HEK293 (cell line): ENCODE results near the gene IL6R.
A peak's percentile ranks its signal among the peaks of the same experiment; 100 is the strongest.

ENCODE experiments used
- CTCF ChIA-PET: fragments of 350-600 bp; formaldehyde crosslinking; extraction: SDS; loops from one replicate; lab custom pipeline; 2021; ENCODE audit warnings: antibody characterized with exemption; lab: Yijun Ruan, JAX
- POLR2A ChIA-PET: fragments of 300-600 bp; formaldehyde crosslinking; extraction: SDS; loops from one replicate; lab custom pipeline; 2020; ENCODE audit warnings: antibody characterized with exemption, inconsistent platforms; lab: Yijun Ruan, JAX
- H3K27ac ChIP-seq: fragments of 200-500 bp; sonication (Bioruptor generic); 2 replicates; pipeline ENCODE4 v1.5.1; 2014; ENCODE audit warnings: low read depth, low read length, control low read depth, inconsistent platforms; ENCODE audit errors: extremely low read depth
- H3K36me3 ChIP-seq, 2 experiments: fragments of 200-500 bp in 1 of 2; sonication (Bioruptor generic) in 1 of 2; 1 replicate in 1 of 2; 2 replicates in 1 of 2; pipeline ENCODE4 v1.5.1; 2014 to 2017; ENCODE audit warnings: inconsistent platforms in 2 of 2, low read length in 2 of 2; ENCODE audit not compliant: control insufficient read depth in 2 of 2, insufficient read depth in 1 of 2
- H3K4me1 ChIP-seq: fragments of 200-500 bp; sonication (Bioruptor generic); 2 replicates; pipeline ENCODE4 v1.5.1; 2014; ENCODE audit warnings: mild to moderate bottlenecking, low read length, inconsistent platforms; ENCODE audit not compliant: control insufficient read depth, insufficient read depth
- H3K4me3 ChIP-seq: 2 replicates; pipeline ENCODE4 v1.5.1; 2011; ENCODE audit warnings: low read depth, mild to moderate bottlenecking, control low read depth, low read length, moderate library complexity
- H3K9me3 ChIP-seq: fragments of 200-500 bp; sonication (Bioruptor generic); 2 replicates; pipeline ENCODE4 v1.5.1; 2014; ENCODE audit warnings: low read depth, low read length, inconsistent platforms; ENCODE audit not compliant: control insufficient read depth, insufficient read depth
- GFI1B ChIP-seq: fragments of 450-650 bp; formaldehyde crosslinking; IDR thresholded peaks from 2 replicates; pipeline ENCODE4 v1.5.1; 2016; ENCODE audit warnings: missing biosample characterization, missing genetic modification characterization
- HOXC10 ChIP-seq: sonication (generic); formaldehyde crosslinking; IDR thresholded peaks from 2 replicates; pipeline ENCODE4 v1.8.1; 2023; ENCODE audit warnings: mild to moderate bottlenecking, missing genetic modification reagents
- IKZF3 ChIP-seq: fragments of 450-650 bp; IDR thresholded peaks from 2 replicates; pipeline ENCODE4 v1.5.0; 2018; ENCODE audit warnings: missing biosample characterization, mild to moderate bottlenecking, missing genetic modification characterization, moderate library complexity
- KLF16 ChIP-seq: fragments of 450-650 bp; formaldehyde crosslinking; IDR thresholded peaks from 2 replicates; pipeline ENCODE4 v1.5.1; 2017; ENCODE audit warnings: missing biosample characterization, missing genetic modification characterization
- KLF8 ChIP-seq: fragments of 450-650 bp; formaldehyde crosslinking; IDR thresholded peaks from 2 replicates; pipeline ENCODE4 v1.5.1; 2016; ENCODE audit warnings: missing biosample characterization, missing genetic modification characterization
- SCRT2 ChIP-seq: fragments of 450-650 bp; formaldehyde crosslinking; IDR thresholded peaks from 2 replicates; pipeline ENCODE4 v1.5.1; 2016; ENCODE audit warnings: missing biosample characterization, missing genetic modification characterization
- TCF7L2 ChIP-seq: IDR thresholded peaks from 2 replicates; pipeline ENCODE4 v1.6.1; 2011; ENCODE audit warnings: low read depth, mild to moderate bottlenecking, inconsistent platforms, low read length, moderate library complexity, borderline replicate concordance
- ZBTB17 ChIP-seq: fragments of 450-650 bp; formaldehyde crosslinking; IDR thresholded peaks from 2 replicates; pipeline ENCODE4 v1.5.1; 2016; ENCODE audit warnings: missing biosample characterization, missing genetic modification characterization
- ZBTB8A ChIP-seq: fragments of 450-650 bp; formaldehyde crosslinking; IDR thresholded peaks from 2 replicates; pipeline ENCODE4 v1.5.1; 2016; ENCODE audit warnings: missing biosample characterization, missing genetic modification characterization
- ZFP3 ChIP-seq: fragments of 450-650 bp; formaldehyde crosslinking; IDR thresholded peaks from 2 replicates; pipeline ENCODE4 v1.5.1; 2016; ENCODE audit warnings: low read depth, missing biosample characterization, missing genetic modification characterization
- ZFP37 ChIP-seq: fragments of 450-650 bp; formaldehyde crosslinking; IDR thresholded peaks from 2 replicates; pipeline ENCODE4 v1.5.1; 2016; ENCODE audit warnings: missing biosample characterization, missing genetic modification characterization
- ZNF146 ChIP-seq: fragments of 450-650 bp; formaldehyde crosslinking; IDR thresholded peaks from 2 replicates; pipeline ENCODE4 v1.5.1; 2016; ENCODE audit warnings: missing biosample characterization, missing genetic modification characterization
- ZNF214 ChIP-seq: fragments of 450-650 bp; formaldehyde crosslinking; IDR thresholded peaks from 2 replicates; pipeline ENCODE4 v1.5.1; 2017; ENCODE audit warnings: missing biosample characterization, mild to moderate bottlenecking, missing genetic modification characterization, borderline replicate concordance
- ZNF335 ChIP-seq: fragments of 450-650 bp; formaldehyde crosslinking; conservative IDR thresholded peaks from 2 replicates; pipeline ENCODE4 v1.5.1; 2016; ENCODE audit warnings: missing biosample characterization, missing genetic modification characterization
- ZNF391 ChIP-seq: fragments of 450-650 bp; formaldehyde crosslinking; IDR thresholded peaks from 2 replicates; pipeline ENCODE4 v1.5.1; 2016; ENCODE audit warnings: low read depth, missing biosample characterization, missing genetic modification characterization, borderline replicate concordance
- ZNF394 ChIP-seq: fragments of 450-650 bp; formaldehyde crosslinking; IDR thresholded peaks from 2 replicates; pipeline ENCODE4 v1.5.1; 2016; ENCODE audit warnings: missing biosample characterization, missing genetic modification characterization, mild to moderate bottlenecking, moderate library complexity, borderline replicate concordance
- ZNF433 ChIP-seq: fragments of 450-650 bp; formaldehyde crosslinking; IDR thresholded peaks from 2 replicates; pipeline ENCODE4 v1.5.1; 2016; ENCODE audit warnings: missing biosample characterization, missing genetic modification characterization, low read depth
- ZNF548 ChIP-seq: fragments of 450-650 bp; formaldehyde crosslinking; IDR thresholded peaks from 2 replicates; pipeline ENCODE4 v1.5.1; 2016; ENCODE audit warnings: missing biosample characterization, missing genetic modification characterization
- ZNF629 ChIP-seq: fragments of 450-650 bp; formaldehyde crosslinking; IDR thresholded peaks from 2 replicates; pipeline ENCODE4 v1.5.1; 2017; ENCODE audit warnings: missing biosample characterization, missing genetic modification characterization
- ZNF654 ChIP-seq: fragments of 450-650 bp; formaldehyde crosslinking; IDR thresholded peaks from 2 replicates; pipeline ENCODE4 v1.5.1; 2016; ENCODE audit warnings: low read depth, missing biosample characterization, missing genetic modification characterization
- ZNF777 ChIP-seq: fragments of 450-650 bp; formaldehyde crosslinking; IDR thresholded peaks from 2 replicates; pipeline ENCODE4 v1.5.1; 2017; ENCODE audit warnings: missing biosample characterization, missing genetic modification characterization, borderline replicate concordance
- ZNF785 ChIP-seq: fragments of 450-650 bp; formaldehyde crosslinking; IDR thresholded peaks from 2 replicates; pipeline ENCODE4 v1.5.1; 2016; ENCODE audit warnings: missing biosample characterization, missing genetic modification characterization
- TF ChIP-seq, protein P1 (sequence below): fragments of 450-650 bp; formaldehyde crosslinking; IDR thresholded peaks from 2 replicates; pipeline ENCODE4 v1.5.1; 2017; ENCODE audit warnings: missing biosample characterization, mild to moderate bottlenecking, missing genetic modification characterization, moderate library complexity
- TF ChIP-seq, protein P2 (sequence below): fragments of 450-650 bp; formaldehyde crosslinking; conservative IDR thresholded peaks from 2 replicates; pipeline ENCODE4 v1.5.1; 2016; ENCODE audit warnings: low read depth, missing biosample characterization, missing genetic modification characterization
- TF ChIP-seq, protein P3 (sequence below): fragments of 450-650 bp; formaldehyde crosslinking; IDR thresholded peaks from 2 replicates; pipeline ENCODE4 v1.5.1; 2017; ENCODE audit warnings: missing biosample characterization, missing genetic modification characterization
- TF ChIP-seq, protein P4 (sequence below): fragments of 450-650 bp; formaldehyde crosslinking; IDR thresholded peaks from 2 replicates; pipeline ENCODE4 v1.5.1; 2017; ENCODE audit warnings: missing biosample characterization, missing genetic modification characterization
- TF ChIP-seq, protein P5 (sequence below): sonication (generic); formaldehyde crosslinking; IDR thresholded peaks from 2 replicates; pipeline ENCODE4 v1.8.1; 2022; ENCODE audit warnings: mild to moderate bottlenecking, moderate library complexity, missing genetic modification reagents

IL6R gene

DNA sequence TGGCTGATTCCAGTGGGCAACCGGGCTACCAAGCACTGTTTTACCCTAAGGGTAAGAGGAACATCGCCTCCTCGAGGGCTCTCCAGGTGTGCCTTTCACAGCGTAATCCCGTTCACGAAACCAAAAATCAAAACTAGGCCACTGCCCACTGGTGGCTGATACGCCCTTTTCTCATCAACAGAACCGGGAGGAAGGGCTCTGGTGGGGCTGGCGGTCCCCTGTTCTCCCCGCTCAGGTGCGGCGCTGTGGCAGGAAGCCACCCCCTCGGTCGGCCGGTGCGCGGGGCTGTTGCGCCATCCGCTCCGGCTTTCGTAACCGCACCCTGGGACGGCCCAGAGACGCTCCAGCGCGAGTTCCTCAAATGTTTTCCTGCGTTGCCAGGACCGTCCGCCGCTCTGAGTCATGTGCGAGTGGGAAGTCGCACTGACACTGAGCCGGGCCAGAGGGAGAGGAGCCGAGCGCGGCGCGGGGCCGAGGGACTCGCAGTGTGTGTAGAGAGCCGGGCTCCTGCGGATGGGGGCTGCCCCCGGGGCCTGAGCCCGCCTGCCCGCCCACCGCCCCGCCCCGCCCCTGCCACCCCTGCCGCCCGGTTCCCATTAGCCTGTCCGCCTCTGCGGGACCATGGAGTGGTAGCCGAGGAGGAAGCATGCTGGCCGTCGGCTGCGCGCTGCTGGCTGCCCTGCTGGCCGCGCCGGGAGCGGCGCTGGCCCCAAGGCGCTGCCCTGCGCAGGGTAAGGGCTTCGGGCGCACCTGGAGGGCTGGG is at the start of gene IL6R:
IL6R (plus strand) TSS at position 360 of the 763 bp plus-strand sequence; CDS start at position 647, 287 bp downstream.
- ChIA-PET CTCF (interaction anchor here (0.7 to 3.6 kb wide), 5 partner anchors 10 to 186 kb away, joined by 3 to 17 read pairs (median 3); partner anchors contain the start of gene ATP8B2), POLR2A (interaction anchor here (1.0 kb wide), 1 partner anchor 222 kb away, joined by 4 read pairs; no protein-coding TSS in a partner anchor)
- peaks cover 2% of the 10 kb centered on the region; the same call in 1 of the 2 replicates for H3K4me1 ChIP-seq
- H3K4me3 ChIP-seq: peak within 1 kb of the TSS; percentile 53
- no peaks in the 10 kb centered on the region for H3K9me3 ChIP-seq
- H3K36me3 ChIP-seq: no peaks in the 10 kb centered on the region
- H3K27ac ChIP-seq: peak within 1 kb of the TSS; percentile 48; the same call in 1 of the 2 replicates
- TF ChIP-seq ZNF214 (tag by site-specific recombination) (0 out of 2 replicates have a peak, but pooled peaks have one; percentile 33), ZNF777 (tag by site-specific recombination) (peak; percentile 68; the same call in 1 of the 2 replicates), ZNF785 (no peak), ZFP37 (tag by site-specific recombination) (peak; percentile 93), ZNF394 (tag by site-specific recombination) (peak; percentile 36; the same call in 1 of the 2 replicates), ZNF629 (tag by site-specific recombination) (peak; percentile 64), ZNF548 (tag by site-specific recombination) (no peak), ZNF335 (peak; percentile 65), SCRT2 (tag by site-specific recombination) (peak; percentile 78), ZNF146 (tag by site-specific recombination) (no peak), ZNF654 (tag by site-specific recombination) (peak; percentile 38), ZBTB17 (tag by site-specific recombination) (peak; percentile 69), KLF16 (tag by site-specific recombination) (0 out of 2 replicates have a peak, but pooled peaks have one; percentile 16), HOXC10 (0 out of 2 replicates have a peak, but pooled peaks have one; percentile 58), TCF7L2 (no peak), IKZF3 (tag by site-specific recombination) (peak; percentile 80), ZNF391 (tag by site-specific recombination) (peak; percentile 28; the same call in 1 of the 2 replicates), ZBTB8A (tag by site-specific recombination) (peak; percentile 44; the same call in 1 of the 2 replicates), ZNF433 (no peak), ZFP3 (tag by site-specific recombination) (no peak), KLF8 (tag by site-specific recombination) (peak; percentile 78), GFI1B (tag by site-specific recombination) (no peak; the same call in 1 of the 2 replicates)
- TF ChIP-seq, protein P1, sequence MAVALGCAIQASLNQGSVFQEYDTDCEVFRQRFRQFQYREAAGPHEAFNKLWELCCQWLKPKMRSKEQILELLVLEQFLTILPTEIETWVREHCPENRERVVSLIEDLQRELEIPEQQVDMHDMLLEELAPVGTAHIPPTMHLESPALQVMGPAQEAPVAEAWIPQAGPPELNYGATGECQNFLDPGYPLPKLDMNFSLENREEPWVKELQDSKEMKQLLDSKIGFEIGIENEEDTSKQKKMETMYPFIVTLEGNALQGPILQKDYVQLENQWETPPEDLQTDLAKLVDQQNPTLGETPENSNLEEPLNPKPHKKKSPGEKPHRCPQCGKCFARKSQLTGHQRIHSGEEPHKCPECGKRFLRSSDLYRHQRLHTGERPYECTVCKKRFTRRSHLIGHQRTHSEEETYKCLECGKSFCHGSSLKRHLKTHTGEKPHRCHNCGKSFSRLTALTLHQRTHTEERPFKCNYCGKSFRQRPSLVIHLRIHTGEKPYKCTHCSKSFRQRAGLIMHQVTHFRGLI: peak; percentile 40; the same call in 1 of the 2 replicates
- TF ChIP-seq, protein P2, sequence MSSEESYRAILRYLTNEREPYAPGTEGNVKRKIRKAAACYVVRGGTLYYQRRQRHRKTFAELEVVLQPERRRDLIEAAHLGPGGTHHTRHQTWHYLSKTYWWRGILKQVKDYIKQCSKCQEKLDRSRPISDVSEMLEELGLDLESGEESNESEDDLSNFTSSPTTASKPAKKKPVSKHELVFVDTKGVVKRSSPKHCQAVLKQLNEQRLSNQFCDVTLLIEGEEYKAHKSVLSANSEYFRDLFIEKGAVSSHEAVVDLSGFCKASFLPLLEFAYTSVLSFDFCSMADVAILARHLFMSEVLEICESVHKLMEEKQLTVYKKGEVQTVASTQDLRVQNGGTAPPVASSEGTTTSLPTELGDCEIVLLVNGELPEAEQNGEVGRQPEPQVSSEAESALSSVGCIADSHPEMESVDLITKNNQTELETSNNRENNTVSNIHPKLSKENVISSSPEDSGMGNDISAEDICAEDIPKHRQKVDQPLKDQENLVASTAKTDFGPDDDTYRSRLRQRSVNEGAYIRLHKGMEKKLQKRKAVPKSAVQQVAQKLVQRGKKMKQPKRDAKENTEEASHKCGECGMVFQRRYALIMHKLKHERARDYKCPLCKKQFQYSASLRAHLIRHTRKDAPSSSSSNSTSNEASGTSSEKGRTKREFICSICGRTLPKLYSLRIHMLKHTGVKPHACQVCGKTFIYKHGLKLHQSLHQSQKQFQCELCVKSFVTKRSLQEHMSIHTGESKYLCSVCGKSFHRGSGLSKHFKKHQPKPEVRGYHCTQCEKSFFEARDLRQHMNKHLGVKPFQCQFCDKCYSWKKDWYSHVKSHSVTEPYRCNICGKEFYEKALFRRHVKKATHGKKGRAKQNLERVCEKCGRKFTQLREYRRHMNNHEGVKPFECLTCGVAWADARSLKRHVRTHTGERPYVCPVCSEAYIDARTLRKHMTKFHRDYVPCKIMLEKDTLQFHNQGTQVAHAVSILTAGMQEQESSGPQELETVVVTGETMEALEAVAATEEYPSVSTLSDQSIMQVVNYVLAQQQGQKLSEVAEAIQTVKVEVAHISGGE (tag by site-specific recombination): peak; percentile 38; the same call in 1 of the 2 replicates
- TF ChIP-seq, protein P3, sequence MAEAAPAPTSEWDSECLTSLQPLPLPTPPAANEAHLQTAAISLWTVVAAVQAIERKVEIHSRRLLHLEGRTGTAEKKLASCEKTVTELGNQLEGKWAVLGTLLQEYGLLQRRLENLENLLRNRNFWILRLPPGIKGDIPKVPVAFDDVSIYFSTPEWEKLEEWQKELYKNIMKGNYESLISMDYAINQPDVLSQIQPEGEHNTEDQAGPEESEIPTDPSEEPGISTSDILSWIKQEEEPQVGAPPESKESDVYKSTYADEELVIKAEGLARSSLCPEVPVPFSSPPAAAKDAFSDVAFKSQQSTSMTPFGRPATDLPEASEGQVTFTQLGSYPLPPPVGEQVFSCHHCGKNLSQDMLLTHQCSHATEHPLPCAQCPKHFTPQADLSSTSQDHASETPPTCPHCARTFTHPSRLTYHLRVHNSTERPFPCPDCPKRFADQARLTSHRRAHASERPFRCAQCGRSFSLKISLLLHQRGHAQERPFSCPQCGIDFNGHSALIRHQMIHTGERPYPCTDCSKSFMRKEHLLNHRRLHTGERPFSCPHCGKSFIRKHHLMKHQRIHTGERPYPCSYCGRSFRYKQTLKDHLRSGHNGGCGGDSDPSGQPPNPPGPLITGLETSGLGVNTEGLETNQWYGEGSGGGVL (tag by site-specific recombination): peak; percentile 21; the same call in 1 of the 2 replicates
- TF ChIP-seq, protein P4, sequence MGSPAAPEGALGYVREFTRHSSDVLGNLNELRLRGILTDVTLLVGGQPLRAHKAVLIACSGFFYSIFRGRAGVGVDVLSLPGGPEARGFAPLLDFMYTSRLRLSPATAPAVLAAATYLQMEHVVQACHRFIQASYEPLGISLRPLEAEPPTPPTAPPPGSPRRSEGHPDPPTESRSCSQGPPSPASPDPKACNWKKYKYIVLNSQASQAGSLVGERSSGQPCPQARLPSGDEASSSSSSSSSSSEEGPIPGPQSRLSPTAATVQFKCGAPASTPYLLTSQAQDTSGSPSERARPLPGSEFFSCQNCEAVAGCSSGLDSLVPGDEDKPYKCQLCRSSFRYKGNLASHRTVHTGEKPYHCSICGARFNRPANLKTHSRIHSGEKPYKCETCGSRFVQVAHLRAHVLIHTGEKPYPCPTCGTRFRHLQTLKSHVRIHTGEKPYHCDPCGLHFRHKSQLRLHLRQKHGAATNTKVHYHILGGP (tag by site-specific recombination): no peak
- TF ChIP-seq, protein P5, sequence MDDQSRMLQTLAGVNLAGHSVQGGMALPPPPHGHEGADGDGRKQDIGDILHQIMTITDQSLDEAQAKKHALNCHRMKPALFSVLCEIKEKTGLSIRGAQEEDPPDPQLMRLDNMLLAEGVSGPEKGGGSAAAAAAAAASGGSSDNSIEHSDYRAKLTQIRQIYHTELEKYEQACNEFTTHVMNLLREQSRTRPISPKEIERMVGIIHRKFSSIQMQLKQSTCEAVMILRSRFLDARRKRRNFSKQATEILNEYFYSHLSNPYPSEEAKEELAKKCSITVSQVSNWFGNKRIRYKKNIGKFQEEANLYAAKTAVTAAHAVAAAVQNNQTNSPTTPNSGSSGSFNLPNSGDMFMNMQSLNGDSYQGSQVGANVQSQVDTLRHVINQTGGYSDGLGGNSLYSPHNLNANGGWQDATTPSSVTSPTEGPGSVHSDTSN (CRISPR knock-in tag): peak; percentile 35; the same call in 1 of the 2 replicates
